DND-41 (cell line): ENCODE results near the gene IL26.
A peak's percentile ranks its signal among the peaks of the same experiment; 100 is the strongest.

ENCODE experiments used
- ATAC-seq: fragments of 200-7000 bp; cut with Tn5 transposase; 3 replicates; pipeline ENCODE4 v1.9.1; 2021; ENCODE audit warnings: low read depth; ENCODE audit not compliant: insufficient read depth
- DNase-seq: peaks from one replicate; pipeline ENCODE4 v3.0.0-alpha.2; 2020
- H2AFZ ChIP-seq: 2 replicates; pipeline ENCODE4 v1.6.0; 2012; ENCODE audit warnings: low read depth, low read length
- H3K27ac ChIP-seq: 2 replicates; pipeline ENCODE4 v1.5.1; 2012; ENCODE audit warnings: low read length, inconsistent platforms
- H3K27me3 ChIP-seq: fragments of 200-600 bp; sonication (generic); 2 replicates; pipeline ENCODE4 v1.6.0; 2012; ENCODE audit warnings: low read length, mild to moderate bottlenecking, inconsistent platforms; ENCODE audit not compliant: insufficient read depth, poor library complexity
- H3K36me3 ChIP-seq: 2 replicates; pipeline ENCODE4 v1.5.1; 2012; ENCODE audit warnings: low read length, inconsistent platforms; ENCODE audit not compliant: insufficient read depth
- H3K4me1 ChIP-seq: 2 replicates; pipeline ENCODE4 v1.5.1; 2012; ENCODE audit warnings: mild to moderate bottlenecking, low read length; ENCODE audit not compliant: insufficient read depth
- H3K4me2 ChIP-seq: 2 replicates; pipeline ENCODE4 v1.6.0; 2012; ENCODE audit warnings: mild to moderate bottlenecking, moderate library complexity, low read length, inconsistent platforms; ENCODE audit not compliant: insufficient read depth
- H3K4me3 ChIP-seq, 2 experiments: fragments of 200-600 bp in 1 of 2; shearing (Covaris generic) in 1 of 2; 2 replicates each; pipeline ENCODE4 v1.5.1; 2012 to 2016; ENCODE audit warnings: inconsistent platforms in 2 of 2, low read length in 2 of 2, mild to moderate bottlenecking in 2 of 2, low read depth in 1 of 2, moderate library complexity in 1 of 2
- H3K79me2 ChIP-seq: 2 replicates; pipeline ENCODE4 v1.6.0; 2012; ENCODE audit warnings: low read length, inconsistent platforms; ENCODE audit not compliant: insufficient read depth
- H3K9ac ChIP-seq: 2 replicates; pipeline ENCODE4 v1.6.0; 2012; ENCODE audit warnings: low read depth, mild to moderate bottlenecking, inconsistent platforms, low read length, moderate library complexity
- H3K9me3 ChIP-seq: 2 replicates; pipeline ENCODE4 v1.5.1; 2012; ENCODE audit warnings: low read length, moderate library complexity, mild to moderate bottlenecking, inconsistent platforms; ENCODE audit not compliant: insufficient read depth, severe bottlenecking
- H4K20me1 ChIP-seq: 2 replicates; pipeline ENCODE4 v1.6.0; 2012; ENCODE audit warnings: low read length; ENCODE audit not compliant: insufficient read depth
- EZH2 ChIP-seq: IDR thresholded peaks from 3 replicates; pipeline ENCODE4 v1.6.1; 2012; ENCODE audit warnings: borderline replicate concordance, low read depth, mild to moderate bottlenecking, moderate library complexity, low read length, inconsistent platforms; ENCODE audit not compliant: severe bottlenecking
- TF ChIP-seq, protein P1 (sequence below): IDR thresholded peaks from 2 replicates; pipeline ENCODE4 v1.5.1; 2012; ENCODE audit warnings: borderline replicate concordance, low read length, moderate library complexity, mild to moderate bottlenecking; ENCODE audit not compliant: poor library complexity, severe bottlenecking; ENCODE audit errors: extremely low read depth

Gene IL26

DNA sequence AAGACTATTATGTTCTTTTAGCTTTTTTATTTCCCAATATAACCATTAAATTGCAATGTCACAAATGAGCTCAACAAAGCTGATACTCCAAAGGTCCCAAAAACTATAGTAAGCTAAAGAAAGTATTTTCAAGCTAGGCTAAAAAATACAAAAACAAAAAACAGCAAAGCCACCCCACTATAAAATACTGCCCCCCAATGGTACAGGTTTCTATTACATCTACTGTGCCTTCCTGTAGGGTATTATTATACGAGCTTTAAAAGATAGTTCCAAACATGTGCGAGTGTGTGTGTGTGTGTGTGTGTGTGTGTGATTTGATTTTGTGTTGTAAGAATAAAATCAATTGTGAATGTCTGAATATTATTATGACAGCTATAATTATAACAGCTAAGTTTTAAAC, 67.2 kb downstream of the IL26 start:
- no peak for DNase-seq
- no peak overlapping the region for H3K9ac ChIP-seq
- no peaks in the 10 kb centered on the region for H3K27me3 ChIP-seq
- H3K79me2 ChIP-seq = no peaks in the 10 kb centered on the region
- H3K9me3 ChIP-seq = no peaks in the 10 kb centered on the region
- no peaks in the 10 kb centered on the region for H4K20me1 ChIP-seq
- H3K27ac ChIP-seq = no peak overlapping the region
- H3K36me3 ChIP-seq = no peaks in the 10 kb centered on the region
- ATAC-seq = no peak; the same call in 2 of the 3 replicates
- H3K4me2 ChIP-seq = no peak overlapping the region
- H3K4me1 ChIP-seq = no peaks in the 10 kb centered on the region
- no peak overlapping the region for H2AFZ ChIP-seq
- no peak for TF ChIP-seq EZH2
- TF ChIP-seq, protein P1, sequence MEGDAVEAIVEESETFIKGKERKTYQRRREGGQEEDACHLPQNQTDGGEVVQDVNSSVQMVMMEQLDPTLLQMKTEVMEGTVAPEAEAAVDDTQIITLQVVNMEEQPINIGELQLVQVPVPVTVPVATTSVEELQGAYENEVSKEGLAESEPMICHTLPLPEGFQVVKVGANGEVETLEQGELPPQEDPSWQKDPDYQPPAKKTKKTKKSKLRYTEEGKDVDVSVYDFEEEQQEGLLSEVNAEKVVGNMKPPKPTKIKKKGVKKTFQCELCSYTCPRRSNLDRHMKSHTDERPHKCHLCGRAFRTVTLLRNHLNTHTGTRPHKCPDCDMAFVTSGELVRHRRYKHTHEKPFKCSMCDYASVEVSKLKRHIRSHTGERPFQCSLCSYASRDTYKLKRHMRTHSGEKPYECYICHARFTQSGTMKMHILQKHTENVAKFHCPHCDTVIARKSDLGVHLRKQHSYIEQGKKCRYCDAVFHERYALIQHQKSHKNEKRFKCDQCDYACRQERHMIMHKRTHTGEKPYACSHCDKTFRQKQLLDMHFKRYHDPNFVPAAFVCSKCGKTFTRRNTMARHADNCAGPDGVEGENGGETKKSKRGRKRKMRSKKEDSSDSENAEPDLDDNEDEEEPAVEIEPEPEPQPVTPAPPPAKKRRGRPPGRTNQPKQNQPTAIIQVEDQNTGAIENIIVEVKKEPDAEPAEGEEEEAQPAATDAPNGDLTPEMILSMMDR = peak; percentile 52
- no peak overlapping the region for H3K4me3 ChIP-seq

DNA sequence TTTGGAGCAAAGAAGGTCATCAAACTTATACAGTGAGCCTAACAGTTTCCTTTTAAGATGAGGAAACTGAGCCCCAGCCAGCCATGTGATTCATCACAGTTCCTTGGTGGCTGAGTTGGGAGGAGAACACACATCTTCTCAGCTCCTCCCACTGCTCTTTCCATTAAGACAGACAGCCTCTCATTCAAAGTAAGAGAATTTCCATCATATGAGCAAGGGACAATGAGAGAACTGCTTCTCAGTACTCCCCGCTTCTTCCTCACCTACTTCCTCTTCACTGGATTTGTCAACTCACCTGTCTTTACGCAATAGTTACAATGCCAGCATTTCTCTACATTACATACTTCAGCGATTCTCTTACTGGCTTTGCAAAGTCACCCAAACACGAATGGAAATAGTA, 68.2 kb downstream of the IL26 start:
- Histone ChIP-seq H3K27ac (no peak overlapping the region), H3K4me2 (no peak overlapping the region)
- ATAC-seq = no peak

DNA sequence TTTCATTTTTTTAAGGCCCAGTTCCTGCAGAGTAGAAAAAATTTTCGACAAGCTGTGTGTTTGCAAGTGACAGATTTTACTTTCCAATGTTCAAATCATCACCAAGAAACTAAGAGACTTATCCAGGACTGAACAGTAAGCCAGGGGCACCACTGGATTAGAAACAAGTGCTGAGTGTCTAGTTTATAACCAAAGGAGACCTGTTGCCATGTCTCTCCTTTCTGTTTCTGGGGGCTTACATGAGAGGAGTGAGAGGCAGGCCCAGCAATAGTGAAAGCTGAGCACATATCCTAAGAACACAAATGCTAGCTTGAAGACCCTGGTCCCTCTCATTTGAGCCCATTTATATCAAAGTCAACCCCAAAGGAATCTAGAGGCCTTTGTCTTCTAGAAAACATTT, 69.0 kb downstream of the IL26 start:
- no peak overlapping the region for H2AFZ ChIP-seq
- H3K27me3 ChIP-seq = no peaks in the 10 kb centered on the region
- ATAC-seq = no peak
- no peaks in the 10 kb centered on the region for H3K36me3 ChIP-seq
- no peak overlapping the region for H3K4me2 ChIP-seq
- no peaks in the 10 kb centered on the region for H4K20me1 ChIP-seq
- H3K9me3 ChIP-seq = no peaks in the 10 kb centered on the region
- H3K9ac ChIP-seq = no peak overlapping the region
- H3K4me1 ChIP-seq = no peaks in the 10 kb centered on the region
- H3K79me2 ChIP-seq = no peaks in the 10 kb centered on the region
- H3K4me3 ChIP-seq = no peak overlapping the region
- no peak for DNase-seq
- TF ChIP-seq EZH2 = no peak
- TF ChIP-seq, protein P1 = no peak
- H3K27ac ChIP-seq = no peak overlapping the region

More for the DNA sequence above, 68.2 kb downstream of the IL26 start:
- Histone ChIP-seq H3K36me3 (no peaks in the 10 kb centered on the region), H3K9me3 (no peaks in the 10 kb centered on the region), H3K27me3 (no peaks in the 10 kb centered on the region), H3K9ac (no peak overlapping the region), H2AFZ (no peak overlapping the region), H3K4me1 (no peaks in the 10 kb centered on the region), H4K20me1 (no peaks in the 10 kb centered on the region), H3K79me2 (no peaks in the 10 kb centered on the region), H3K4me3 (no peak overlapping the region)
- TF ChIP-seq EZH2 = no peak
- TF ChIP-seq, protein P1 = no peak
- no peak for DNase-seq

DNA sequence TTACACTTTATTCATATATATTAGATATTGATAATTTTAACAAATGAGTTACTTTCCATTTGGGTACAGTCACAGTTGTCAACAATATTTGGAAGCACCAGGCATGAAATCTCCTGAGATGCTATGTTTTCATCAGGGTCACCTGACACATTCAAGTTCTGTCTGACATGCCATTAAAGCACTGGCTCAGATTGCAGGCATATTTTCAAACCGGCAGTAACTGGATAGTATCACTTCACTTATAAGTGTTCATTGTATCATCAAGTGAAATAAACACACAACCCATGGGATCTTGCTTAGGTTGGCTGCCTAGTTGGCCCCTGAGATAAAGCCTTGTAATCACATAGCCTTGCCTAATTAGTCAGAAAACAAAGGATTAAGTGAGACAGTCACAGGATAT, 70.8 kb downstream of the IL26 start:
- ATAC-seq = no peak
- Histone ChIP-seq H3K9ac (no peak overlapping the region), H3K9me3 (no peaks in the 10 kb centered on the region), H3K4me1 (no peaks in the 10 kb centered on the region), H2AFZ (no peak overlapping the region), H3K36me3 (no peaks in the 10 kb centered on the region), H4K20me1 (no peaks in the 10 kb centered on the region), H3K79me2 (no peaks in the 10 kb centered on the region), H3K4me2 (no peak overlapping the region), H3K4me3 (no peak overlapping the region), H3K27ac (no peak overlapping the region), H3K27me3 (no peaks in the 10 kb centered on the region)
- TF ChIP-seq, protein P1 = no peak
- TF ChIP-seq EZH2 = no peak
- DNase-seq = no peak
